Vagina (tissue), 2 donors: ENCODE results near the gene PCNX2.

ENCODE experiments used
- POLR2A ChIP-seq, 2 donors: fragments of 450-650 bp; IDR thresholded peaks; one replicate each; pipeline ENCODE4 v1.6.1; 2017; ENCODE audit warnings: antibody characterized with exemption in 2 of 2, mild to moderate bottlenecking in 2 of 2, moderate library complexity in 2 of 2
- POLR2AphosphoS5 ChIP-seq, 2 donors: sonication (generic); formaldehyde crosslinking; IDR thresholded peaks; one replicate each; pipeline ENCODE4 v1.9.0; 2017; ENCODE audit warnings: antibody characterized with exemption in 2 of 2, mild to moderate bottlenecking in 2 of 2, low read depth in 1 of 2; ENCODE audit not compliant: insufficient read depth in 1 of 2
- TF ChIP-seq, protein P1 (sequence below), 3 experiments: fragments of 450-650 bp in 2 of 3; fragments of 200-600 bp in 1 of 3; sonication (generic) in 1 of 3; IDR thresholded peaks; one replicate each; pipeline ENCODE4 v1.5.1; 2017 to 2019; ENCODE audit warnings: antibody characterized with exemption in 3 of 3, mild to moderate bottlenecking in 2 of 3, moderate library complexity in 2 of 3

DNA sequence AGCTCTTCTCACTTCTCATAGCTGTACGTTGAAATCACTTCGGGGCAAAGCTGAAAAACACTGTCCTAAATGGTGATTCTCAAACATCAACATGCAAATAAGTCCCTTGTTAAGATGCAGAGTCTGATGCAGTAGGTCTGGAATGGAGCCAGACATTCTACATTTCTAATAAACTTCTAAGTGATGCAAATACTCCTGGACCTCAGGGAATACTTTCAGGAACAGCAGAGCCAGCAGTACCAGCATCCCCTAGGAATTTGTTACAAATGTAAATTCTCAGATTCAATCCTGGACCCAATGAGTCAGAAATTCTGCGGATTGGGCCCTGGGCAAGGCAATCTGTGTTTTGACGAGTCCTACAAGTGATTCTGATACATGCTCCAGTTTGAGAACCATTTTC lies 152.3 kb downstream of the PCNX2 start:
- no peak for TF ChIP-seq POLR2A (IDR thresholded peaks at IDR 0.05)
- TF ChIP-seq, protein P1, sequence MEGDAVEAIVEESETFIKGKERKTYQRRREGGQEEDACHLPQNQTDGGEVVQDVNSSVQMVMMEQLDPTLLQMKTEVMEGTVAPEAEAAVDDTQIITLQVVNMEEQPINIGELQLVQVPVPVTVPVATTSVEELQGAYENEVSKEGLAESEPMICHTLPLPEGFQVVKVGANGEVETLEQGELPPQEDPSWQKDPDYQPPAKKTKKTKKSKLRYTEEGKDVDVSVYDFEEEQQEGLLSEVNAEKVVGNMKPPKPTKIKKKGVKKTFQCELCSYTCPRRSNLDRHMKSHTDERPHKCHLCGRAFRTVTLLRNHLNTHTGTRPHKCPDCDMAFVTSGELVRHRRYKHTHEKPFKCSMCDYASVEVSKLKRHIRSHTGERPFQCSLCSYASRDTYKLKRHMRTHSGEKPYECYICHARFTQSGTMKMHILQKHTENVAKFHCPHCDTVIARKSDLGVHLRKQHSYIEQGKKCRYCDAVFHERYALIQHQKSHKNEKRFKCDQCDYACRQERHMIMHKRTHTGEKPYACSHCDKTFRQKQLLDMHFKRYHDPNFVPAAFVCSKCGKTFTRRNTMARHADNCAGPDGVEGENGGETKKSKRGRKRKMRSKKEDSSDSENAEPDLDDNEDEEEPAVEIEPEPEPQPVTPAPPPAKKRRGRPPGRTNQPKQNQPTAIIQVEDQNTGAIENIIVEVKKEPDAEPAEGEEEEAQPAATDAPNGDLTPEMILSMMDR (IDR thresholded peaks at IDR 0.05) = no peak
- TF ChIP-seq POLR2AphosphoS5 (IDR thresholded peaks at IDR 0.05; ENCODE audit: insufficient read depth in 1 of 2, low read depth in 1 of 2) = no peak
